ENCODE measurements around the gene VKORC1L1.
"Not testable (repeated sequence)": the region's sequence is repeated elsewhere in the genome, so short reads cannot be mapped to it uniquely, and the experiment has no call there.

Gene VKORC1L1

GRCh38 chr7:65945787-65946186 lies 72.9 kb downstream of the VKORC1L1 start:
- not testable (repeated sequence) for DNase-seq

- no peak for DNase-seq
Observed at GRCh38 chr7:65946904-65947303, 74.0 kb downstream of the VKORC1L1 start.

GRCh38 chr7:65951837-65952578 lies 79.1 kb downstream of the VKORC1L1 start:
- no peak for DNase-seq

- DNase-seq, result no peak
Observed at GRCh38 chr7:65953001-65953720, 80.3 kb downstream of the VKORC1L1 start.

- no peak for DNase-seq
Observed at GRCh38 chr7:65953890-65954450, 81.1 kb downstream of the VKORC1L1 start.

- no peak for DNase-seq
Observed at GRCh38 chr7:65955718-65956117, 82.8 kb downstream of the VKORC1L1 start.

- no peak for DNase-seq
Observed at GRCh38 chr7:65960351-65961074, 87.6 kb downstream of the VKORC1L1 start.

- no peak for DNase-seq
Observed at GRCh38 chr7:65962033-65962432, 89.2 kb downstream of the VKORC1L1 start.

GRCh38 chr7:65964671-65965070 lies 91.8 kb downstream of the VKORC1L1 start:
- DNase-seq, result not testable (repeated sequence)

- DNase-seq, result no peak
Observed at GRCh38 chr7:65966146-65966545, 93.3 kb downstream of the VKORC1L1 start.

GRCh38 chr7:65967361-65968155 lies 94.7 kb downstream of the VKORC1L1 start:
- no peak for DNase-seq

GRCh38 chr7:65968256-65969185 lies 95.6 kb downstream of the VKORC1L1 start:
- DNase-seq, result no peak

GRCh38 chr7:65971021-65971420 lies 98.1 kb downstream of the VKORC1L1 start:
- no peak for DNase-seq

- DNase-seq, result no peak
Observed at GRCh38 chr7:65972976-65973375, 100.1 kb downstream of the VKORC1L1 start.

GRCh38 chr7:65974191-65974801 lies 101.4 kb downstream of the VKORC1L1 start:
- no peak for DNase-seq

GRCh38 chr7:65974876-65975275 lies 102.0 kb downstream of the VKORC1L1 start:
- DNase-seq, result no peak

GRCh38 chr7:65975814-65976445 lies 103.1 kb downstream of the VKORC1L1 start:
- DNase-seq, result no peak

- DNase-seq, result no peak
Observed at GRCh38 chr7:65976659-65977196, 103.9 kb downstream of the VKORC1L1 start.

GRCh38 chr7:65978891-65979582 lies 106.2 kb downstream of the VKORC1L1 start:
- no peak for DNase-seq
